ENCODE results near the gene MYOCD.

The MYOCD gene

GRCh38 chr17:12664894-12665262 is 812 bp upstream of the MYOCD start:
- H3K27ac ChIP-seq, result no peak overlapping the region
- TF ChIP-seq, protein P1, sequence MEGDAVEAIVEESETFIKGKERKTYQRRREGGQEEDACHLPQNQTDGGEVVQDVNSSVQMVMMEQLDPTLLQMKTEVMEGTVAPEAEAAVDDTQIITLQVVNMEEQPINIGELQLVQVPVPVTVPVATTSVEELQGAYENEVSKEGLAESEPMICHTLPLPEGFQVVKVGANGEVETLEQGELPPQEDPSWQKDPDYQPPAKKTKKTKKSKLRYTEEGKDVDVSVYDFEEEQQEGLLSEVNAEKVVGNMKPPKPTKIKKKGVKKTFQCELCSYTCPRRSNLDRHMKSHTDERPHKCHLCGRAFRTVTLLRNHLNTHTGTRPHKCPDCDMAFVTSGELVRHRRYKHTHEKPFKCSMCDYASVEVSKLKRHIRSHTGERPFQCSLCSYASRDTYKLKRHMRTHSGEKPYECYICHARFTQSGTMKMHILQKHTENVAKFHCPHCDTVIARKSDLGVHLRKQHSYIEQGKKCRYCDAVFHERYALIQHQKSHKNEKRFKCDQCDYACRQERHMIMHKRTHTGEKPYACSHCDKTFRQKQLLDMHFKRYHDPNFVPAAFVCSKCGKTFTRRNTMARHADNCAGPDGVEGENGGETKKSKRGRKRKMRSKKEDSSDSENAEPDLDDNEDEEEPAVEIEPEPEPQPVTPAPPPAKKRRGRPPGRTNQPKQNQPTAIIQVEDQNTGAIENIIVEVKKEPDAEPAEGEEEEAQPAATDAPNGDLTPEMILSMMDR (conservative IDR thresholded peaks at IDR 0.05), result no peak

GRCh38 chr17:12666718-12667117 is 1.0 kb downstream of the MYOCD start:
- TF ChIP-seq, protein P1 (conservative IDR thresholded peaks at IDR 0.05), result no peak
- H3K27ac ChIP-seq, result no peak overlapping the region

DNA sequence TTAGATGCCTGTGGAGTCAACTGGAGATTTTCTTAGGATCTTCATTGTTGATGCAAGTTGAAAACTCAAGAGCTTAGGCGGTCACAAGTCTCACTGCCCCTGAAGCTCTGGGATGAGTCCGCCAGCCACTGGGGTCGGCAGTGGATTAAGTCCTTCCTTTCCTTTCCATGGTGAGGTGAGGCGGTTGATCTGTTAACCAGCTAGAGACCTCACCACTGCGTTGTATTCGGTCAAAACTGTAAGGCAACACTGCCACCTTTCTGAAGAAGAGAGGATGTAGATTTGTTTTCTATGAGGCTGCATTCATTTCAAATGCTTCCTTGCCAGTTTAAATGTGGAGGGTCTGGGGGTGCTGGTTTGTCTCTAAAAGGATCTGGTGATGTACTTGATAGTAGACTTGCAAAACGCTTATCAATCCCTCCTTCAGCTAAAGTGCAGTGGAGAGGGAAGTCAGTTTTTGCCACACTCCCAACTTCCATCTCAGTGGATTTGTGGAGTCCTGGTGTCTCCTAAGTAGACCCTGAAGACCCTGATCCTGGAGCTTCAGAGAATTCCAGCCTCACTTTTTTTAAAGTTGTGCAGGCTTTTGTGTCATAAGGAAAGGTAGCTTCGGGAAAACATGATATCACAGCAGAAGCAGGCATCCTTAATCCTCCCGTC is 1.7 kb downstream of the MYOCD start:
- TF ChIP-seq, protein P1 (conservative IDR thresholded peaks at IDR 0.05), result peak; percentile 75
- H3K27ac ChIP-seq, result peak overlapping the region; percentile 31; the same call in 1 of the 2 replicates

DNA sequence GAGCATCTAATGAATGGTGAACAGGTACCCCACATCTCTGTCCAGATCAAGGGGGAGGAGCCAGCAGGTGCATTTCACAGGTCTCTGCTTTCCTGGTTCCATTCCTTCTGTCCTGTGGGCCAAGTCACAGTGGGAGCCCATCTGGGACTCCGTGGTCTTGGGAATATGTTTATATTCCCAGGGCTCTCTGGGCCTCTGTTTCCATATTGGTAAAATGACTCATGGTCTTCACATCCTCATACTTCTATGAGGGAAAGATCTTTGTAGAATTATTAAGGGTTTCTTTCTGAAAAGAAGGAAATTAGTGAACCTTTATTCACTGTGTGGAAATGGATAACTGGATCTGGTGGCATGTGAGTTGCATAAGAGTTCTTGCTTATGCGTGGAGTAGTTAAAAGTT is 6.2 kb downstream of the MYOCD start:
- H3K27ac ChIP-seq, result no peak overlapping the region
- TF ChIP-seq, protein P1 (conservative IDR thresholded peaks at IDR 0.05), result no peak

- TF ChIP-seq, protein P1 (conservative IDR thresholded peaks at IDR 0.05), result no peak
Observed at GRCh38 chr17:12672947-12673346, 7.3 kb downstream of the MYOCD start.

DNA sequence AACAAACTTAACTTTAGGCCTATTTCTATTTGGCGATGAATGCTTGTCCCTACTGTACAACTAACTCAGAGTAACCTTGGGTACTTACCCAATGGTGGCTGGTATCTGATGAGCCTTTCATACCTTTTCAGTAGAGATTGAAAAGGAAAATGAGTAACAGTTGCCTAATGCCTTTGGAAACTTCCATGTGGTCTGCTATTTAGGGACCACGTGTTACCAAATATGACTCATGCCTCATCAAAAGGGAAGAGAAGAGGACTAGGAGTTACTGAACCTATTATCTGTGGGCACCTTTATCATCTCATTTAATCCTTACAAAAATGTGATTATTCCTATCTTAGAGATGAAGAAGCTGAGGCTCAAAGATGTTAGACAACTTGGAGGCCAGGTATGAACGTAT is 8.1 kb downstream of the MYOCD start:
- TF ChIP-seq, protein P1 (conservative IDR thresholded peaks at IDR 0.05), result no peak
- H3K27ac ChIP-seq, result peak overlapping the region; percentile 41

More at GRCh38 chr17:12672947-12673346, 7.3 kb downstream of the MYOCD start:
- peak overlapping the region; percentile 41 for H3K27ac ChIP-seq

GRCh38 chr17:12680407-12680897 is 14.8 kb downstream of the MYOCD start:
- no peak overlapping the region for H3K27ac ChIP-seq
- TF ChIP-seq, protein P1 (conservative IDR thresholded peaks at IDR 0.05), result no peak

All from VCaP (cell line).